HG03457 (cell line): ENCODE data around the gene ZNF319.
"Not testable (repeated sequence)": the region's sequence is repeated elsewhere in the genome, so short reads cannot be mapped to it uniquely, and the experiment has no call there.

ENCODE experiments used
- ATAC-seq: cut with Tn5 transposase; IDR thresholded peaks from one replicate; pipeline ENCODE4 v1.9.1; 2021; ENCODE audit warnings: moderate number of reproducible peaks; ENCODE audit not compliant: unreplicated experiment

The ZNF319 gene

DNA sequence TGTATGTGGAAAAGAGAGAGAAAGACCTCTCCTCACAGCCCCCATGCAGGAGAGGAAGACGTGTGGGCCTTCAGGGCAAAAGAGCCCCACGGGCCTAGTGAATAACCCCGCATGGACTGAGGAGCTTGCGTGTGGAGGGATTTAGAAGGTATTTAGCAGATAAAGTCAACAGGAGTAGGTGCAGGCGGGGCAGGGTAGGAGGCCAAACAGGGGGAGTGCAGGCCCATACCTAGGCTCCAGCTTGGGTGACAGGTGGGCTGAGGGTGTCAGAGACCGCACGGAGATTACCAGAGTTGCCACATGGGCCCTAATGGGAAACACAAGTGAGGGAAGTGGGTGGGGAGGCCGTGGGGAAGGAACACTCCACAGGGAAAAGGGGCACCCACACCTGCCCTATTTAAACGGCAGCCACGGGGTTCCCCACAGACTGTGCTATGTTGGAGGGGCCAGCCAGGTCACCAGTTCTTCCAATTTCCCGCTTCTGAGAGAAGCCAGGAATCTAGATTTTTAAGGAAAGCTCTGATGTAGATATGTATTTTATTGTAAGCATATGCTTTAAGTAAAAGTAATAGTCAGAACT lies 21.4 kb downstream of the ZNF319 start:
- ATAC-seq, result no peak

- ATAC-seq, result not testable (repeated sequence)
Observed at GRCh38 chr16:57978070-57978465, 22.4 kb downstream of the ZNF319 start.

DNA sequence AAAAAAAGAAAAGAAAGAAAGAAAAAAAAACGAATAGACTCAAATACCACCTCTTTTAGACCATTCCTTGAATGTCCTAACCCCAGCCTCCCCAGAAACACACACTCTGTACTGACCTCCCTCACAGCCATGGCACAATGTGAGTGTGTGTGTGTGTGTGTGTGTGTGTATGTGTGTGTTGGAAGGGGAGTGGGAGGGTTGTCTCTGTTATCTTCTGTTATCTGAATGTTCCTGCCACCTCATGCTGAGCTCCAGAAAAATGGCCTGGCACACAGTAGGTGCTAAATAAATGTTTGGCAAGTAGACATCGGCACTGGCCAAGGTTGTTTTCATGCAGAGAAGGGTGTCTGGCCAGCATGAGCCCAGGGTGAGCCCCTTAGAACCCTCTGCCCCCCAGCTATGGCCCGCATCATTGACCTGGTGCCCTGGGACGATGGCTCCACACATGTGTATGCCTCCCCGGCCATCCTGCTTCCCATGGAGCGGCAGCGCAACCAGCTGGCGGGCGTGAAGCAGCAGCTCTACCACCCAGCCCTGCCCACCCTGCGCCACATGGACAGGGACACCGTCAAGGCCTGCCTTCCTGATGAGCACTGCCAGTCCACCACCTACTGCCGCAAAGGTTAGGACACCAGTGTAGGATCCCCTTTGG lies 22.9 kb downstream of the ZNF319 start:
- no peak for ATAC-seq

DNA sequence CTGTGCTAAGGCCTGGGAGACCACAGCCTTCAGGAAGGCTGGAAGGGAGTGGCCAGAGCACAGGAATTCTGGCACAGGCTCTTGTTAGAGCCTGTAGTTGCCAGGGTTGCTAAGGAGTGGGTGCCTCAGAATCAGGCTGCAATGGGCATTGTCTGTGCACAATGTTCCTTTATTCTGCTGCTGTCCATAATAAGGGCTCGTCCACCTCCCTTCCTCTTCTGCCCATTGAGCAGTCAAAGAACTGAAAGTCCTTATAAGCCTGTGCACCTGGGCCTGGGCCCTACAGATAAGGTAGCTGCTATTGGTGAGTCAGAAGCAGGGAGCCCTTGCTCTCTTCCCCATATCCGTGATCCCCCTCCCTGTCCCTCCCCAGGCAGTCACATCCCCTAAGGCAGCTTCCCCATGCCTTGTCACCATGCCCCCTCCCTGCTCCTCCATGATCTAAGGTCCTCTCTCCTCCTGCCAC lies 24.1 kb downstream of the ZNF319 start:
- no peak for ATAC-seq

GRCh38 chr16:57972306-57972705 lies 28.2 kb downstream of the ZNF319 start:
- no peak for ATAC-seq

GRCh38 chr16:57971848-57972247 lies 28.6 kb downstream of the ZNF319 start:
- ATAC-seq, result no peak

- no peak for ATAC-seq
Observed at GRCh38 chr16:57970970-57971369, 29.5 kb downstream of the ZNF319 start, which contains the start of gene CNGB1. CNGB1 (minus strand) TSS chr16:57971128; CDS start chr16:57967286, 3,842 bp downstream.

DNA sequence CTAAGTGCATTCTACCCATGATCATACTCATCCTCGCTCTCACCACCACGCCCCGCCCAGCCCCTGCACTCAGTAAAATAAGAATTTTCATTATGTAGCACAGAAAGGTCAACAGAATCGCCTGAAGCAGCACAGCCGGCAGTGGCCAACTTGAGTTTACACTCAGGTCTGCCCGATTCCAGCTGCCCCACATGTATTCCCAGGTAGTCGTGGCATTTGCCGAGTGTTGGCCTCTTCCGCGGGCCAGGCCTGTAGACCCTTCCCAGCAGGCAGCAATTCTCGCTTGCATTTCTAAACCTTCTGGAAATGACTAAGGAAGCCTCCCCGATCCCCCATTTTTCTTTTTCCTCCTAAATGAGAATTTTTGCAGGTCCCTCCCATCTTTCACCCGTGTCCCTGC lies 30.2 kb downstream of the ZNF319 start:
- no peak for ATAC-seq

DNA sequence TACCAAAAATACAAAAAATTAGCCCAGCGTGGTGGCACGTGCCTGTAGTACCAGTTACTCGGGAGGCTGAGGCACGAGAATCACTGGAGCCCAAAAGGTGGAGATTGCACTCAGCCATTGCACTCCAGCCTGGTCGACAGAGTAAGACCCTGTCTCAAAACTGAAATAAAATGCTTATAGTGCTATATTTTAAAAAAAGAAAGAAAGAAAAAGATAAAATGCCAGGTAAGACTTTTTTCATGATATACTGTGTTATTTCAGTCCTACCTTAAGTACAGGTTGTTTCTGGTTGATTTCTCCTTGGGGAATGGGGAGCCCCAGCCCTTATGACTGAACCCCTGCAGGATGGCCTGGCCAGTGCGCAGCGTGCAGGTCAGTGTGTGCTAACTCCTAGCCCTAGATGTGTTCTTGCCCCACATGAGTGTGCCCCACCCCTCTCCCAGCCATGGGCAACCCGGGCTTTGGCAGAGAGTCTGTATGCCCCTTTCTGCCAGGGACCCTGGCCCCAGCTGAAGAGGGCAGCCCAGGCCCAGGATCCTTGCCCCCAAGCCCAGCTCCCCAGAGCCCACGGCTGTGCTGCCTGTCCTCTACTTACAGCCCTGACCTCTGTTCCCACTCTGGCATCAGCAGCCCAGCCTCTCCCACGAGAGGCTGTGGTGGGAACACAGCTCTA lies 30.9 kb downstream of the ZNF319 start:
- ATAC-seq, result no peak

- ATAC-seq, result no peak
Observed at GRCh38 chr16:57967916-57968315, 32.6 kb downstream of the ZNF319 start.

- no peak for ATAC-seq
Observed at GRCh38 chr16:57966986-57967385, 33.5 kb downstream of the ZNF319 start.

DNA sequence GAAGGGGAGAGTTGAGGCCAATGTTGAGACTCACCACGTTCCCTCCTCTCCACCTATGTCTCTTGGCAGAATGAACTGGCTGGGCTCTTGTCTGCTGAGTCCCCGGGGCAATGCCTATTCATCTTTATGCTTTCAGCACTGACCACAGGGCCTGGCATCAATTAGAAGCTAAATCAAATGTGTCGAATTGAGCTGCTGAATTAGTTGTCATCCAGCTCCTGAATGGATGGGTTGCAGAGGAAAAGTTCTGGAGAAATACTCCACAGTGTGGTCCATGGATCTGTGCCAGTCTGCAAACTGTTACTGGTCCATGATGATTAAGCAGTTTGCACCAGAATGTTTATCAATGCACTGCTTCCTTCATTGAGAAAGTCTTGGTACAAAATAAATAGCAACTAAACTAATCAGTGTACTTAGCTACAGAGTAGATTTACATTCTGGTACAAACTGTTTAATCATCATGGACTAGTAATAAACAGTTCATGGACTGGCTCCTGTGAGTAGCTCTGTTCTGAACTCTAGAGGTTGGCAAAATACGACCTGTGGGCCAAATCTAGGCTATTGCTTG lies 34.2 kb downstream of the ZNF319 start:
- no peak for ATAC-seq

DNA sequence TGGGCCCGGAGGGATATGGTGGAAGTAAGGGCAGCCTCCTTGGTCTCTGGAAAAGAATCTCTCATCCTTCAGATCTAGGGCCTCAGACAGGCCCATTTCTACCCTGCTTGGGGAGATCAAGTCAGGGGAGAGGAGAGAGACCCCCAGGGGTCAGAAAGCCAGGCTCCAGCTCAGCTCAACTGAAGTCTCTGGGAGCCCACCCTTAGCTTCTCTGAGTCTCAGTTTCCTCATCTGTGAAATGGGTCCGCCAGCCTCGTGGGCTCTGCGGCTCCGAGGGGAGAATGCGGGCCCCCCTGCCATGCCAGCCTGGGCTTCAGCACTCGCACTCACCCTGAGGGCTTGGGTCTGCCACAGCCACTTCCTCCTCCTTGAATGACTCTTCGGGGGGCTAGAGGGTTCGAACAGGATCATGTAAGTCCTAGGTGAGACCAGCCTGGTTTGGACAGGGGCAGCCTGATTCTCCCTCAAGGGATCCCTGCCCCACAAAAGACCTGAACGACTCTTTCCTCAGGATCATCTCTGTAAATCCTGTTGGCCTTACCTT lies 36.2 kb downstream of the ZNF319 start:
- ATAC-seq, result no peak

- ATAC-seq, result no peak
Observed at GRCh38 chr16:57962756-57963155, 37.7 kb downstream of the ZNF319 start.

GRCh38 chr16:57962046-57962445 lies 38.4 kb downstream of the ZNF319 start:
- ATAC-seq, result no peak

- no peak for ATAC-seq
Observed at GRCh38 chr16:57961538-57961937, 38.9 kb downstream of the ZNF319 start.

- no peak for ATAC-seq
Observed at GRCh38 chr16:57960826-57961472, 39.5 kb downstream of the ZNF319 start.

GRCh38 chr16:57960310-57960709 lies 40.2 kb downstream of the ZNF319 start:
- ATAC-seq, result no peak

DNA sequence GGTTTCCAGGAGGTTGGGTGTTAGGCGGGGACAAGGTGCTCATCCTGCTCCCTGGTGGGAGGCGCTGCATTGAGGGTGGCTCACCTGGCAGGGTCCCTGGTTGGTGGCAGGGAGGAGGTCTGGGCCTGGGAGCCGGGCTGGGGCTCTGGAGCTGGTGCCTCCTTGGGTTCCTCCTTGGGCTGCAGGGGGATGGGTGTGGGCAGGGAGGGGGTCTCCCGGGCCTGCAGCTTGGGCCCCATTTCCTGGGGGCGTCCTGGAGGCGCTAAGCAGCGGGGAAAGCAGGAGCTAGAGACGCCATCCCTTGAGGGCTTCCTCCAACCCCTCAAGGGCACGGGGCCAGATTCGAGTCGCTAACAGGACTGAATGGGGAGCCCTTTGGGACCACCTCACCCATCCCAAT lies 40.7 kb downstream of the ZNF319 start:
- no peak for ATAC-seq

- no peak for ATAC-seq
Observed at GRCh38 chr16:57959121-57959520, 41.4 kb downstream of the ZNF319 start.

GRCh38 chr16:57958544-57958943 lies 41.9 kb downstream of the ZNF319 start:
- no peak for ATAC-seq
